K562 (cell line): ENCODE data around the gene LRP1. TPM values are rescaled to one million over a fixed set of nuclear protein-coding genes. Genes with fewer than 3 reads are reported as not detected.

Source experiments
- BCOR ChIP-seq: fragments of 450-650 bp; IDR thresholded peaks from 2 replicates; pipeline ENCODE4 v1.6.1; 2016
- BRD4 ChIP-seq: fragments of 200-600 bp; sonication (generic); IDR thresholded peaks from 2 replicates; pipeline ENCODE4 v1.6.1; 2017; ENCODE audit warnings: inconsistent platforms
- EGR1 ChIP-seq: fragments of 450-650 bp; conservative IDR thresholded peaks from 2 replicates; pipeline ENCODE4 v1.6.1; 2017; ENCODE audit warnings: mild to moderate bottlenecking
- HCFC1 ChIP-seq: IDR thresholded peaks from 2 replicates; pipeline ENCODE4 v1.6.1; 2012; ENCODE audit warnings: low read depth, low read length, improper control_type of control experiment
- HDAC8 ChIP-seq: fragments of 450-650 bp; IDR thresholded peaks from 2 replicates; pipeline ENCODE4 v1.6.1; 2016; ENCODE audit warnings: mild to moderate bottlenecking, missing genetic modification characterization, moderate library complexity, missing compliant biosample characterization
- LCOR ChIP-seq: sonication (generic); formaldehyde crosslinking; IDR thresholded peaks from 2 replicates; pipeline ENCODE4 v1.8.0; 2022; ENCODE audit warnings: mild to moderate bottlenecking, missing genetic modification reagents
- MTF1 ChIP-seq: fragments of 250-450 bp; sonication (Bioruptor Pico); IDR thresholded peaks from 2 replicates; pipeline ENCODE4 v1.9.0; 2021; ENCODE audit warnings: moderate library complexity, mild to moderate bottlenecking, inconsistent platforms, borderline replicate concordance
- NCOR1 ChIP-seq: fragments of 450-650 bp; IDR thresholded peaks from 2 replicates; pipeline ENCODE4 v1.6.1; 2016; ENCODE audit warnings: mild to moderate bottlenecking, moderate library complexity
- PHTF2 ChIP-seq: fragments of 250-450 bp; sonication (Bioruptor Pico); IDR thresholded peaks from 2 replicates; pipeline ENCODE4 v1.5.0; 2021; ENCODE audit warnings: mild to moderate bottlenecking
- RBFOX2 ChIP-seq: fragments of 200-400 bp; formaldehyde crosslinking; IDR thresholded peaks from 2 replicates; pipeline ENCODE4 v1.6.1; 2017; ENCODE audit warnings: low read depth, mild to moderate bottlenecking, low read length, moderate library complexity
- SMAD3 ChIP-seq: fragments of 450-650 bp; formaldehyde crosslinking; conservative IDR thresholded peaks from 2 replicates; pipeline ENCODE4 v1.4.0; 2020; ENCODE audit warnings: mild to moderate bottlenecking
- SREBF2 ChIP-seq: sonication (generic); formaldehyde crosslinking; IDR thresholded peaks from 2 replicates; pipeline ENCODE4 v1.4.0; 2020; ENCODE audit warnings: mild to moderate bottlenecking, missing genetic modification reagents
- TEAD1 ChIP-seq, 2 experiments: fragments of 450-650 bp in 1 of 2; sonication (generic) in 1 of 2; formaldehyde crosslinking; IDR thresholded peaks; 2 replicates each; pipeline versions ENCODE4 v1.4.0 to v1.8.0; 2020 to 2022; ENCODE audit warnings: mild to moderate bottlenecking in 2 of 2, missing genetic modification reagents in 1 of 2
- ZNF76 ChIP-seq: fragments of 250-450 bp; sonication (Bioruptor Pico); IDR thresholded peaks from 2 replicates; pipeline ENCODE4 v1.4.0; 2020; ENCODE audit warnings: mild to moderate bottlenecking, moderate library complexity, borderline replicate concordance
- polyA plus RNA-seq, 8 experiments: library from polyadenylated mRNA; depleted of rRNA in 4 of 8; stranded (reverse) in 5 of 8; unstranded in 3 of 8; fragments of >200 nt; fragmentation: Nextera tagmentation in 2 of 8; fragmentation: Illumina TruSeq in 1 of 8; extraction: Ambion mirVana in 2 of 8; extraction: Trizol in 1 of 8; gene quantifications; 2 replicates each; pipeline versions ENCODE4 v1.2.1 to v1.2.3, GENCODE V29; 2011 to 2014; ENCODE audit warnings: inconsistent platforms in 1 of 8, missing spikeins in 1 of 8
- total RNA-seq, 7 experiments: library from RNA; depleted of rRNA in 6 of 7; stranded (reverse); fragments of >200 nt in 6 of 7; fragmentation: Illumina TruSeq in 2 of 7; extraction: Trizol in 2 of 7; gene quantifications; 2 replicates each; pipeline versions ENCODE4 v1.2.1 to v1.2.3, GENCODE V29; 2011 to 2021; ENCODE audit warnings: low replicate concordance in 1 of 7
- TF ChIP-seq, protein P1 (sequence below), 2 experiments: fragments of 450-650 bp in 1 of 2; sonication (generic) in 1 of 2; formaldehyde crosslinking in 1 of 2; IDR thresholded peaks in 1 of 2; conservative IDR thresholded peaks in 1 of 2; 2 replicates each; pipeline versions ENCODE4 v1.6.1 to v1.8.1; 2016 to 2023; ENCODE audit warnings: mild to moderate bottlenecking in 2 of 2, moderate library complexity in 2 of 2, inconsistent platforms in 1 of 2, missing genetic modification reagents in 1 of 2
- TF ChIP-seq, protein P2 (sequence below), 2 experiments: fragments of 450-650 bp; IDR thresholded peaks; 2 replicates each; pipeline ENCODE4 v1.6.1; 2016; ENCODE audit warnings: mild to moderate bottlenecking in 2 of 2, borderline replicate concordance in 1 of 2, low read depth in 1 of 2, moderate library complexity in 1 of 2
- TF ChIP-seq, protein P3 (sequence below), 2 experiments: fragments of 450-650 bp in 1 of 2; sonication (generic) in 1 of 2; formaldehyde crosslinking; conservative IDR thresholded peaks; 2 replicates each; pipeline versions ENCODE4 v1.4.0 to v1.8.1; 2020 to 2022; ENCODE audit warnings: mild to moderate bottlenecking in 1 of 2, missing genetic modification reagents in 1 of 2

The LRP1 gene
- total and polyA plus RNA-seq, 9 of the 15 experiments (the other 6 are each of a cell fraction or from before 2014, with no cell fraction given), result 0.04 to 0.64 (median 0.19) TPM; not detected in 2

DNA sequence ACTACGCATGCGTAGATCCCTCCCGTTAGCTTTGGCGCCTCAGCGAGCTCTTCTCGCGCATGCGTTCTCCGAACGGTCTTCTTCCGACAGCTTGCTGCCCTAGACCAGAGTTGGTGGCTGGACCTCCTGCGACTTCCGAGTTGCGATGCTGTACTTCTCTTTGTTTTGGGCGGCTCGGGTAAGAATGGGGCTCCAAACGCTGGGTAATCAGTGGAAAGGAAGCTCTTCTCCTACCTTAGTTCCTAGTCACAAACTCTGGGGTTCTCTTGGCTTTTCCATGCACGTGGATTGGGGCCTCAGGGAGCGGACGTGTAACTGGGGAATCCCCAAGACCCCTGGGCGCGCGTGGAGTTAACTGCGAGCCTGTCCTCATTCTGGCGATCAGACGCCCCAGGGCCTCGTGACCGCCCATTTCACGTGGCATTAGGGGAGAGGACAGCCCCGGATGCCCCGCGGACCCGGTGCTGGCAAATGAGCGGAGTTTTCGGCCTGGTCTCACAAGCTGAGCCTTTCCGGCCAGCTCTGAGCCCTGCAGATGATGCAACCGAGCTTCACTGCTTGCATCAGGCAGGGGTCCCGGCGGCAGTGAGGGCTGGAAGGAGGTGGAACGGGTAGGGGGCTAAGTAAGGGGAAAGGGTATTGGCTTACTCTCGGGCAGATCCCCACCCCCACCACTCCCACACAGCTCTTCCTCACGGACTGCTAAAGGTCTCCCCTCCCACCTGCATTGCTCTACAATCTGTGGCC lies 101.5 kb downstream of the LRP1 start, which contains the start of gene SHMT2 (continued):
- TF ChIP-seq NCOR1 (no peak), HCFC1 (peak; percentile 93; the same call in 1 of the 2 replicates), PHTF2 (CRISPR knock-in tag) (no peak), BCOR (no peak), MTF1 (CRISPR knock-in tag) (no peak), BRD4 (peak; percentile 93), ZNF76 (CRISPR knock-in tag) (no peak), EGR1 (peak; percentile 68), LCOR (CRISPR knock-in tag) (no peak; the same call in 1 of the 2 replicates), SREBF2 (CRISPR knock-in tag) (0 out of 2 replicates have a peak, but pooled peaks have one; percentile 44), RBFOX2 (peak; percentile 91), SMAD3 (no peak), HDAC8 (no peak), TEAD1 (CRISPR knock-in tag; IDR thresholded peaks at IDR 0.05) (peak in 1 of 2 experiments; percentile 11; a peak in 1 of 4 replicates)
- TF ChIP-seq, protein P1, sequence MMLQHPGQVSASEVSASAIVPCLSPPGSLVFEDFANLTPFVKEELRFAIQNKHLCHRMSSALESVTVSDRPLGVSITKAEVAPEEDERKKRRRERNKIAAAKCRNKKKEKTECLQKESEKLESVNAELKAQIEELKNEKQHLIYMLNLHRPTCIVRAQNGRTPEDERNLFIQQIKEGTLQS (IDR thresholded peaks at IDR 0.05), result peak; percentile 96
- TF ChIP-seq, protein P1 (CRISPR knock-in tag; conservative IDR thresholded peaks at IDR 0.05), result 0 out of 2 replicates have a peak, but pooled peaks have one; percentile 52
- TF ChIP-seq, protein P2, sequence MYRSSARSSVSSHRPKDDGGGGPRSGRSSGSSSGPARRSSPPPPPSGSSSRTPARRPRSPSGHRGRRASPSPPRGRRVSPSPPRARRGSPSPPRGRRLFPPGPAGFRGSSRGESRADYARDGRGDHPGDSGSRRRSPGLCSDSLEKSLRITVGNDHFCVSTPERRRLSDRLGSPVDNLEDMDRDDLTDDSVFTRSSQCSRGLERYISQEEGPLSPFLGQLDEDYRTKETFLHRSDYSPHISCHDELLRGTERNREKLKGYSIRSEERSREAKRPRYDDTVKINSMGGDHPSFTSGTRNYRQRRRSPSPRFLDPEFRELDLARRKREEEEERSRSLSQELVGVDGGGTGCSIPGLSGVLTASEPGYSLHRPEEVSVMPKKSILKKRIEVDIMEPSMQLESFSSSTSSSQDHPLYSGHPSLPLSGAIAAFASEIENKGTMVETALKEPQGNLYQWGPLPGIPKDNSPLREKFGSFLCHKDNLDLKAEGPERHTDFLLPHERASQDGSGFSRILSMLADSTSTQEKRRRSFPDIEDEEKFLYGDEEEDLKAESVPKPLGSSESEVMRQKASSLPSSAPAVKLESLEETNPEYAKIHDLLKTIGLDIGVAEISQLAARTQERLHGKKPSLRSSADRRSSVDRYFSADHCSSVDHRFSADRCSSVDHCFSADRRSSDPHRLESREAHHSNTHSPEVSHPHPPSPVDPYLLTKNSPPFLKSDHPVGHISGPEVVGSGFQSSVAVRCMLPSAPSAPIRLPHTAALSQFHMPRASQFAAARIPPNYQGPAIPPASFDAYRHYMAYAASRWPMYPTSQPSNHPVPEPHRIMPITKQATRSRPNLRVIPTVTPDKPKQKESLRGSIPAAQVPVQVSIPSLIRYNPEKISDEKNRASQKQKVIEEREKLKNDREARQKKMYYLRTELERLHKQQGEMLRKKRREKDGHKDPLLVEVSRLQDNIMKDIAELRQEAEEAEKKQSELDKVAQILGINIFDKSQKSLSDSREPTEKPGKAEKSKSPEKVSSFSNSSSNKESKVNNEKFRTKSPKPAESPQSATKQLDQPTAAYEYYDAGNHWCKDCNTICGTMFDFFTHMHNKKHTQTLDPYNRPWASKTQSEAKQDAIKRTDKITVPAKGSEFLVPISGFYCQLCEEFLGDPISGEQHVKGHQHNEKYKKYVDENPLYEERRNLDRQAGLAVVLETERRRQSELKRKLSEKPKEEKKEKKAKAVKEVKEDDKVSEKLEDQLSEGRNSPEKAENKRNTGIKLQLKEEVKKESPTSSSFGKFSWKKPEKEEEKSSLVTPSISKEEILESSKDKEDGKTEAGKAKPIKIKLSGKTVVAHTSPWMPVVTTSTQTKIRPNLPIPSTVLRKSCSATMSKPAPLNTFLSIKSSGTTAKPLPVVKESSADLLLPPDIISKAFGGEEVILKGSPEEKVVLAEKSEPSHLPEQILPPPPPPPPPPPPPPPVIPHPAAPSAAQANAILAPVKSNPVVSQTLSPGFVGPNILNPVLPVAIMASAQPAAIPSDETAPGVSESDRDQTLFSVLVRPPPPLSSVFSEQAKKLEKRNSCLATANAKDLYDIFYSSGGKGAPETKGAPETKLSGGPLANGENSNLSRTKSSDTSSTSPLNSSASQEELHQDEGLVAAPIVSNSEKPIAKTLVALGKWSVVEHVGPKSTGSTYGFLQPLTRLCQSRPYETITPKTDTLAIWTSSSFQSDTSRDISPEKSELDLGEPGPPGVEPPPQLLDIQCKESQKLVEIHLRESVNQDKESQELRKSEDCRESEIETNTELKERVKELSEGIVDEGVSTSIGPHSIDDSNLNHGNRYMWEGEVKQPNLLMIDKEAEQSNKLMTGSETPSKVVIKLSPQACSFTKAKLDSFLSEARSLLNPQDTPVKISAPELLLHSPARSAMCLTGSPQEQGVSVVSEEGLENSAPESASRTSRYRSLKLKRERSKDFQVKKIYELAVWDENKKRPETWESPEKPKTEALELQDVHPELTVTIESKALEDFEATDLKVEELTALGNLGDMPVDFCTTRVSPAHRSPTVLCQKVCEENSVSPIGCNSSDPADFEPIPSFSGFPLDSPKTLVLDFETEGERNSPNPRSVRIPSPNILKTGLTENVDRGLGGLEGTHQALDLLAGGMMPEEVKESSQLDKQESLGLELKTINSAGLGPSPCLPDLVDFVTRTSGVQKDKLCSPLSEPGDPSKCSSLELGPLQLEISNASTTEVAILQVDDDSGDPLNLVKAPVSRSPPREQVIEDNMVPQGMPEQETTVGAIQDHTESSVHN (IDR thresholded peaks at IDR 0.05; ENCODE audit: borderline replicate concordance in 1 of 2, low read depth in 1 of 2), result peak in 1 of 2 experiments; percentile 41; a peak in 1 of 4 replicates
- TF ChIP-seq, protein P3, sequence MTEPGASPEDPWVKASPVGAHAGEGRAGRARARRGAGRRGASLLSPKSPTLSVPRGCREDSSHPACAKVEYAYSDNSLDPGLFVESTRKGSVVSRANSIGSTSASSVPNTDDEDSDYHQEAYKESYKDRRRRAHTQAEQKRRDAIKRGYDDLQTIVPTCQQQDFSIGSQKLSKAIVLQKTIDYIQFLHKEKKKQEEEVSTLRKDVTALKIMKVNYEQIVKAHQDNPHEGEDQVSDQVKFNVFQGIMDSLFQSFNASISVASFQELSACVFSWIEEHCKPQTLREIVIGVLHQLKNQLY (CRISPR knock-in tag; conservative IDR thresholded peaks at IDR 0.05), result 0 out of 4 replicates have a peak, but pooled peaks of 1 of the 2 experiments have one; percentile 24
